ENCODE data around the gene ITPKB. TPM values are rescaled to one million over a fixed set of nuclear protein-coding genes. Genes with fewer than 3 reads are reported as not detected.

Gene ITPKB
- total RNA-seq, 1 experiment from 2014 or later = 17.7 TPM

GRCh38 chr1:226708342-226708780, 30.7 kb downstream of the ITPKB start:
- no peak overlapping the region for H3K4me2 ChIP-seq (ENCODE audit: low read length)
- H3K4me1 ChIP-seq (ENCODE audit: insufficient read depth, low read length) = peaks cover 26% of the 10 kb centered on the region
- H3K36me3 ChIP-seq (ENCODE audit: low read depth, low read length) = no peaks in the 10 kb centered on the region
- DNase-seq = peak; percentile 63
- H3F3A ChIP-seq (ENCODE audit: low read length, unreplicated experiment) = no peaks in the 10 kb centered on the region
- H3K9ac ChIP-seq (ENCODE audit: low read length) = no peak overlapping the region
- H2AFZ ChIP-seq (ENCODE audit: low read length) = no peak overlapping the region
- no peaks in the 10 kb centered on the region for H3K9me2 ChIP-seq (replicated peaks; ENCODE audit: low read length)
- no peaks in the 10 kb centered on the region for H3K9me3 ChIP-seq (ENCODE audit: low read length)
- no peak overlapping the region for H3K4me3 ChIP-seq (ENCODE audit: low read length)
- H3K27ac ChIP-seq (ENCODE audit: low read length) = 0 out of 2 replicates have a peak overlapping the region, but pooled peaks have one; percentile 1
- no peaks in the 10 kb centered on the region for H4K20me1 ChIP-seq (ENCODE audit: low read length)
- no peak for TF ChIP-seq EZH2phosphoT487 (IDR thresholded peaks at IDR 0.05; ENCODE audit: borderline replicate concordance, low read length)
- TF ChIP-seq EZH2 (IDR thresholded peaks at IDR 0.05; ENCODE audit: low read length, unreplicated experiment) = no peak
- TF ChIP-seq CTCF (conservative IDR thresholded peaks at IDR 0.05; ENCODE audit: low read depth, low read length) = no peak
- ATAC-seq = peak; percentile 75
- CTCF ChIA-PET = interaction anchor here (0.9 to 1.0 kb wide), 2 partner anchors 107 to 397 kb away, joined by 5 to 6 read pairs; no protein-coding TSS in a partner anchor
- H3K27me3 ChIP-seq (ENCODE audit: low read length) = no peaks in the 10 kb centered on the region
- intact Hi-C loops (cut with micrococcal nuclease) = no loop called here
- H3K79me2 ChIP-seq (ENCODE audit: low read length) = no peaks in the 10 kb centered on the region
- POLR2A ChIA-PET (ENCODE audit: unreplicated experiment) = interaction anchor here (0.7 kb wide), 1 partner anchor 102 kb away, joined by 3 read pairs; no protein-coding TSS in a partner anchor
- BruUV-seq (replicated peaks) = no TSS peak

GRCh38 chr1:226706684-226707083, 32.4 kb downstream of the ITPKB start:
- Histone ChIP-seq H3K27ac (ENCODE audit: low read length) (no peak overlapping the region), H3F3A (ENCODE audit: low read length, unreplicated experiment) (no peaks in the 10 kb centered on the region), H3K9me2 (replicated peaks; ENCODE audit: low read length) (no peaks in the 10 kb centered on the region), H3K27me3 (ENCODE audit: low read length) (no peaks in the 10 kb centered on the region), H3K9me3 (ENCODE audit: low read length) (no peaks in the 10 kb centered on the region), H3K79me2 (ENCODE audit: low read length) (no peaks in the 10 kb centered on the region), H4K20me1 (ENCODE audit: low read length) (no peaks in the 10 kb centered on the region), H3K9ac (ENCODE audit: low read length) (no peak overlapping the region), H3K4me3 (ENCODE audit: low read length) (no peak overlapping the region), H3K36me3 (ENCODE audit: low read depth, low read length) (no peaks in the 10 kb centered on the region), H3K4me1 (ENCODE audit: insufficient read depth, low read length) (peaks cover 37% of the 10 kb centered on the region), H2AFZ (ENCODE audit: low read length) (no peak overlapping the region), H3K4me2 (ENCODE audit: low read length) (no peak overlapping the region)
- BruUV-seq (replicated peaks) = no TSS peak
- no peak for TF ChIP-seq EZH2phosphoT487 (IDR thresholded peaks at IDR 0.05; ENCODE audit: borderline replicate concordance, low read length)
- no peak for TF ChIP-seq CTCF (conservative IDR thresholded peaks at IDR 0.05; ENCODE audit: low read depth, low read length)
- no peak for TF ChIP-seq EZH2 (IDR thresholded peaks at IDR 0.05; ENCODE audit: low read length, unreplicated experiment)
- DNase-seq (no peak), ATAC-seq (no peak)
- ChIA-PET CTCF (no interaction called here), POLR2A (ENCODE audit: unreplicated experiment) (no interaction called here)
- intact Hi-C loops (cut with micrococcal nuclease) = no loop called here

- BruUV-seq (replicated peaks) = no TSS peak
- ChIA-PET POLR2A (ENCODE audit: unreplicated experiment) (no interaction called here), CTCF (no interaction called here)
Measured at GRCh38 chr1:226704169-226704937, 34.7 kb downstream of the ITPKB start.

More at GRCh38 chr1:226704169-226704937, 34.7 kb downstream of the ITPKB start:
- H3K9me2 ChIP-seq (replicated peaks; ENCODE audit: low read length) = no peaks in the 10 kb centered on the region
- no peaks in the 10 kb centered on the region for H4K20me1 ChIP-seq (ENCODE audit: low read length)
- peak overlapping the region; percentile 86 for H3K4me2 ChIP-seq (ENCODE audit: low read length)
- H3K36me3 ChIP-seq (ENCODE audit: low read depth, low read length) = no peaks in the 10 kb centered on the region
- peak overlapping the region; percentile 87 for H2AFZ ChIP-seq (ENCODE audit: low read length)
- TF ChIP-seq EZH2 (IDR thresholded peaks at IDR 0.05; ENCODE audit: low read length, unreplicated experiment) = no peak
- no peak for TF ChIP-seq CTCF (conservative IDR thresholded peaks at IDR 0.05; ENCODE audit: low read depth, low read length)
- TF ChIP-seq EZH2phosphoT487 (IDR thresholded peaks at IDR 0.05; ENCODE audit: borderline replicate concordance, low read length) = no peak
- DNase-seq = no peak
- H3F3A ChIP-seq (ENCODE audit: low read length, unreplicated experiment) = no peaks in the 10 kb centered on the region
- H3K4me1 ChIP-seq (ENCODE audit: insufficient read depth, low read length) = peaks cover 32% of the 10 kb centered on the region
- no peaks in the 10 kb centered on the region for H3K9me3 ChIP-seq (ENCODE audit: low read length)
- H3K79me2 ChIP-seq (ENCODE audit: low read length) = no peaks in the 10 kb centered on the region
- ATAC-seq = no peak
- peak overlapping the region; percentile 65; the same call in 1 of the 2 replicates for H3K4me3 ChIP-seq (ENCODE audit: low read length)
- intact Hi-C loops (cut with micrococcal nuclease) = loop anchor here (5.0 kb wide), 1 partner anchor 42 kb away; no protein-coding TSS in a partner anchor
- H3K27me3 ChIP-seq (ENCODE audit: low read length) = no peaks in the 10 kb centered on the region
- no peak overlapping the region for H3K27ac ChIP-seq (ENCODE audit: low read length)
- no peak overlapping the region for H3K9ac ChIP-seq (ENCODE audit: low read length)

Measured in PC-3 (cell line).